Measurements from ENCODE around the gene TNFRSF14. TPM values are rescaled to one million over a fixed set of nuclear protein-coding genes. Genes with fewer than 3 reads are reported as not detected.

Gene TNFRSF14
- total and polyA plus RNA-seq, 2 donors (not counting 1 experiment from before 2014, with no cell fraction given) = 239 to 427 TPM

GRCh38 chr1:2587071-2587859 is 31.1 kb downstream of the TNFRSF14 start:
- no peaks in the 10 kb centered on the region for H3K9me3 Mint-ChIP-seq (ENCODE audit: insufficient read depth)
- peaks cover 12% of the 10 kb centered on the region for H3K79me2 ChIP-seq (ENCODE audit: control insufficient read depth, insufficient read depth, low read length)
- peak overlapping the region in 1 of 2 donors; percentile 98 for H3K27ac ChIP-seq (ENCODE audit: low read length in 2 of 2)
- peaks cover 36% of the 10 kb centered on the region for H3K4me1 Mint-ChIP-seq
- H3K4me2 ChIP-seq (replicated peaks; ENCODE audit: low read depth, low read length, poor library complexity, severe bottlenecking) = peak overlapping the region; percentile 92
- H2AFZ ChIP-seq (ENCODE audit: insufficient read depth, low read depth, low read length, poor library complexity, severe bottlenecking) = peak overlapping the region; percentile 87
- intact Hi-C loops (cut with micrococcal nuclease) = loop anchor here (2.0 kb wide), 1 partner anchor 382 kb away; no protein-coding TSS in a partner anchor
- CTCF ChIA-PET = interaction anchor here (1.1 to 3.9 kb wide), 5 partner anchors 10 to 53 kb away, joined by 3 to 55 read pairs (median 6); partner anchors contain the start of gene TNFRSF14
- H3K4me3 ChIP-seq (ENCODE audit: control extremely low read depth in 1 of 5, extremely low read depth in 1 of 5, insufficient read depth in 1 of 5, low read depth in 2 of 5, low read length in 4 of 5) = peak overlapping the region; percentile 55 to 78 (median 73)
- no peaks in the 10 kb centered on the region for H3K9me3 ChIP-seq (ENCODE audit: control extremely low read depth in 1 of 3, control insufficient read depth in 2 of 3, insufficient read depth in 1 of 3, low read length in 2 of 3)
- peaks cover 29 to 45% of the 10 kb centered on the region in 2 donors for H3K4me1 ChIP-seq (ENCODE audit: control insufficient read depth in 2 of 2, insufficient read depth in 2 of 2, low read length in 2 of 2)
- H3K27me3 Mint-ChIP-seq = no peaks in the 10 kb centered on the region
- POLR2A ChIA-PET = interaction anchor here (1.0 to 4.4 kb wide), 7 partner anchors 10 to 196 kb away, joined by 3 to 88 read pairs (median 18); partner anchors contain the start of genes MORN1, PANK4, RER1 and TNFRSF14
- ATAC-seq (ENCODE audit: low read depth) = no peak
- DNase-seq = peak; percentile 65
- peak overlapping the region; percentile 87 for H3K9ac ChIP-seq (ENCODE audit: low read length)
- H3K27ac Mint-ChIP-seq = peak overlapping the region; percentile 46
- peaks cover 0 to 5% of the 10 kb centered on the region in 2 experiments for H3K36me3 ChIP-seq (replicated peaks in 1 of 2; ENCODE audit: control extremely low read depth in 1 of 2, control insufficient read depth in 1 of 2, extremely low read depth in 1 of 2, insufficient read depth in 2 of 2, low read length in 1 of 2)
- TF ChIP-seq EZH2 (IDR thresholded peaks at IDR 0.05; ENCODE audit: borderline replicate concordance, insufficient read depth, low read depth, low read length, poor library complexity, severe bottlenecking) (no peak), CTCF (IDR thresholded peaks at IDR 0.05) (no peak)
- H3K4me3 Mint-ChIP-seq = peak overlapping the region; percentile 79
- no peaks in the 10 kb centered on the region for H3K27me3 ChIP-seq (replicated peaks in 1 of 4; ENCODE audit: control extremely low read depth in 1 of 4, control insufficient read depth in 3 of 4, insufficient read depth in 4 of 4, low read length in 3 of 4)
- 13% methylated on average over 46 of the region's 52 CpGs for WGBS (ENCODE audit: insufficient coverage)
- H4K20me1 ChIP-seq (ENCODE audit: control insufficient read depth, insufficient read depth, low read length, poor library complexity, severe bottlenecking) = no peaks in the 10 kb centered on the region

Data from B cell (primary cell).